ENCODE results near the gene EIF3K.

DNA sequence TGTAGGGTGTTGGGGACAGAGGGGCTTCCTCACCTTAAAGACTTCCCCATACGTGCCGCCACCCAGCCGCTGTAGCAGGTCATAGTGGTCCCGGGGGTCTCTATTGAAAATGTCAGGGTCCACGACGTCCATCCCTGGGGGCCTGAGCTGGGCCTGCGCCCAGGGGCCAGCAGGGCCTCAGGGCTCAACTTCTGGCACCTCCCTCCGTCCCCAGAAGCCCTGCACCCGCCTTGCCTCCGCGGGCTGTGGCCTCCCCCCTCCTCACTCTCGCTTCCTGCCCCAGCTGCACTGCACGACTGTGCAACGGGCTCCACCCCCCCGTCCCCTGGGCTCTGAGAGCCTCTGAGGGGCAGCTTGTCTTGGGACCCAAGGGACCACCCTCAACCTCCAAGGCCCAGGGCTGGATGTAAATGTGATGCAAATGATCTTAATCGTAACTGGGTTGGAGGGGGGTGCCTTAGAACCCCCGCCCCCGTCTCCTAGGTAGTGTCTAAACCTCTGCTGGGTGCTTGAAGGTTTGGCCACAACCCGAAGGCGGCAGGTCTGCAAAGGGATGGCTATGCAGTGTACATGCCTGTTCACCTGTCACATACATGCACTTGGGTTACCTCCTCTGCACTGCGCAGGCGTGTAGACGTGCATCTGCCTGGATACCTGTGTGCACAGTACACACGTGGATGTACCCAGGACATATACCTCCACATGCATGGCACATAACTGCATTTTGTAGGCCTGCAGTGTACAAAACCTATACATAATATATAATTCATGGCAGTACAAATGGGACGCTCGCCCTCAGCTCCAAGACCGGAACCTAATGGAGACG, 1.0 kb upstream of the EIF3K start, which contains the start of gene MAP4K1:
- TF ChIP-seq FOXP2 (optimal IDR thresholded peaks at IDR 0.05; ENCODE audit: borderline replicate concordance, extremely low read depth, extremely low read length, insufficient read depth) (no peak), TAF1 (IDR thresholded peaks at IDR 0.05; ENCODE audit: borderline replicate concordance, insufficient read depth, low read length) (no peak), POLR2AphosphoS5 (IDR thresholded peaks at IDR 0.05; ENCODE audit: low read depth, low read length) (no peak), SIN3A (IDR thresholded peaks at IDR 0.05; ENCODE audit: borderline replicate concordance, insufficient read depth, low read length) (no peak)
- TF ChIP-seq, protein P1, sequence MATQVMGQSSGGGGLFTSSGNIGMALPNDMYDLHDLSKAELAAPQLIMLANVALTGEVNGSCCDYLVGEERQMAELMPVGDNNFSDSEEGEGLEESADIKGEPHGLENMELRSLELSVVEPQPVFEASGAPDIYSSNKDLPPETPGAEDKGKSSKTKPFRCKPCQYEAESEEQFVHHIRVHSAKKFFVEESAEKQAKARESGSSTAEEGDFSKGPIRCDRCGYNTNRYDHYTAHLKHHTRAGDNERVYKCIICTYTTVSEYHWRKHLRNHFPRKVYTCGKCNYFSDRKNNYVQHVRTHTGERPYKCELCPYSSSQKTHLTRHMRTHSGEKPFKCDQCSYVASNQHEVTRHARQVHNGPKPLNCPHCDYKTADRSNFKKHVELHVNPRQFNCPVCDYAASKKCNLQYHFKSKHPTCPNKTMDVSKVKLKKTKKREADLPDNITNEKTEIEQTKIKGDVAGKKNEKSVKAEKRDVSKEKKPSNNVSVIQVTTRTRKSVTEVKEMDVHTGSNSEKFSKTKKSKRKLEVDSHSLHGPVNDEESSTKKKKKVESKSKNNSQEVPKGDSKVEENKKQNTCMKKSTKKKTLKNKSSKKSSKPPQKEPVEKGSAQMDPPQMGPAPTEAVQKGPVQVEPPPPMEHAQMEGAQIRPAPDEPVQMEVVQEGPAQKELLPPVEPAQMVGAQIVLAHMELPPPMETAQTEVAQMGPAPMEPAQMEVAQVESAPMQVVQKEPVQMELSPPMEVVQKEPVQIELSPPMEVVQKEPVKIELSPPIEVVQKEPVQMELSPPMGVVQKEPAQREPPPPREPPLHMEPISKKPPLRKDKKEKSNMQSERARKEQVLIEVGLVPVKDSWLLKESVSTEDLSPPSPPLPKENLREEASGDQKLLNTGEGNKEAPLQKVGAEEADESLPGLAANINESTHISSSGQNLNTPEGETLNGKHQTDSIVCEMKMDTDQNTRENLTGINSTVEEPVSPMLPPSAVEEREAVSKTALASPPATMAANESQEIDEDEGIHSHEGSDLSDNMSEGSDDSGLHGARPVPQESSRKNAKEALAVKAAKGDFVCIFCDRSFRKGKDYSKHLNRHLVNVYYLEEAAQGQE (IDR thresholded peaks at IDR 0.05; ENCODE audit: insufficient read depth in 1 of 2, low read depth in 2 of 2, low read length in 2 of 2) = no peak
